ENCODE data around the gene DCAF15.

The DCAF15 gene

DNA sequence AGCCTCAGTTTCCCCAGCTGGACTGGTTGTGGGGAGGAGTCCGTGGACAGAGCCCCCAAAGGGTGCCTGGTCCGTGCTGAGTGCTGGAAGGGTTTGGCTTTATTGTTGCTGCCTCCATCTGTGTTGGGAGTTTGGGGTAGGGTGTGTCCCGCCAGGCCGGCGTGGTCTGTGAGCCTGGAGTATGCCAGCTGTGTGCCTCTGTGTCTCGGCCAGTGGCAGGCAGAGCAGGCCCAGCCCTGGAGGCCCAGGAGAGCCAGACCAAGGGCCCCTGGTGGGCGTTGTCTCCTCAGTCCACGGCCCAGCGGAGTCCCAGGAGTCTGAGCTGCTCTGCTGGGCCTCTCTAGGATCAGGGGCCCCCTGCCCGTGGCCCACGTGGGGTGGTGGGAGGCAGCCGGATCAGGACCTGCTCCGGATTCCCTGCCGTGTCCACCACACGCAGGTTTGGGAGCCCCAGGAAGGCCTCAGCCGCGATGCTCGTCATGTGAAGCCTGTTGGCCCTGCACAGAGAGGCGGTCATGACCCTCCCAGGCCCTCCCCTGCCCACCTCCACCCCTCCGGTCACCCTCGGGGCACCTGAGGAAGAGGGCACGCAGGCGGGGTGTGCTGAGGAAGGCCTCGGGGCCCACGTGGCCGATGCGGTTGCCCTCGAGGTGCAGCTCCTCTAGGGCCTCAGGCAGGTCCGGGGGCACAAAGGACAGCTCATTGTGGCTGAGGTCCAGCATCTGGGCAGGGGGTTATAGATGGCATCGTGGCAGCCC lies 20.7 kb upstream of the DCAF15 start:
- no peak for DNase-seq (ENCODE audit: low spot score)

DNA sequence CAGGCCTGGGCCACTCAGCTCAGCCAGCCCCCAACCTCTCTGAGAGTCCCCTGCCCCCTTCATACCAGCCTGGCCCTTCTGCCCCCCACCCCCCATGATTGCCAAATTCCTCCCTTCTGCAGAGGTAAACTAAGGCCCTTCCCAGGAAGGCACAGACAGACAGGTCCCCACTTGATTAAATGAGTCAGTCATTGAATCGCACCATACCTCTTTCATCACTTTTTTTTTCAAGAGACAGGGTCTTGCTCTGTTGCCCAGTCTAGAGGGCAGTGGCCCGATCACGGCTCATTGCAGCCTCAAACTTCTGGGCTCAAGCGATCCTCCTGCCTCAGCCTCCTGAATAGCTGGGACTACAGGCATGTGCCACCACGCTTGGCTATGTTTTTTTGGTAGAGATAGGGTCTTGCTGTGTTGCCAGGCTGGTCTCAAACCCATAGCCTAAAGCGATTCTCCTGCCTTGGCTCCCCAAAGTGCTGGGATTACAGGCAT lies 20.1 kb upstream of the DCAF15 start:
- DNase-seq (ENCODE audit: low spot score), result no peak

DNA sequence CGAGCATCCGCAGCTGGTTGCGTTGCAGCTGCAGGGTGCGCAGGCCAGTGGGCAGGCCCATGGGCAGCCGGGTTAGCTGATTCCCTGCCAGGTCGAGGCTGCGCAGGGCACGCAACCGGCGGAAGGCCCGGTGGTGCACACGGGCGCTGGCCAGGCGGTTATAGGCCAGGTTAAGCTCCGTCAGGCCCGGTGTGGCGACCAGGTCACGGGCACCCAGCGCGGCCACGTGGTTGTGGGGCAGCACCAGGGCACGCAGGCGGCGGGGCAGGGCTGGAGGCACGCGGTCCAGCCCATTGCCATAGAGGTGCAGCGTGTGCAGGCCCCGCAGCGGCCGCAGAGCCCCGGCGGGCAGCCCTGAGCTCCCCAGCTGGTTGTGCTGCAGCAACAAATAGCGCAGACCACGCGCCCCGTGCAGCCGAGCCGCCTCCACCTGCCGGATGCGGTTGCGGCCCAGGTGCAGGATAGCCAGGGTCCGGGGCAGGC lies 19.4 kb upstream of the DCAF15 start:
- no peak for DNase-seq (ENCODE audit: low spot score)

DNA sequence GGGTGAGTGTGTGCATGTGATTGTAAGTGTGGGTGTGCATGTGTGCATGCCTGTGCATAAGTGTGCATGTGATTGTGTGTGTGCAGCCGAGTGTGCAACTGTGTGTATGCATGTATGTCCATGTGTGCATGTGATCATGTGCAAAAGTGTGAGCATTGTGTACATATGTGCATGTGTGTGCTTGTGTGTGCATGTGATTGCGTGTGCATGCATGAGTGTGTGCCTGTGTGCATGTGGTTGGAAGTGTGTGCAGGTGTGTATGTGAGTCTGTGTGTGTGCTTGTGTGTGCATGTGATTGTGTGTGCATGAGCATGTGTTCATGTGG lies 17.6 kb upstream of the DCAF15 start:
- DNase-seq (ENCODE audit: low spot score), result no peak

DNA sequence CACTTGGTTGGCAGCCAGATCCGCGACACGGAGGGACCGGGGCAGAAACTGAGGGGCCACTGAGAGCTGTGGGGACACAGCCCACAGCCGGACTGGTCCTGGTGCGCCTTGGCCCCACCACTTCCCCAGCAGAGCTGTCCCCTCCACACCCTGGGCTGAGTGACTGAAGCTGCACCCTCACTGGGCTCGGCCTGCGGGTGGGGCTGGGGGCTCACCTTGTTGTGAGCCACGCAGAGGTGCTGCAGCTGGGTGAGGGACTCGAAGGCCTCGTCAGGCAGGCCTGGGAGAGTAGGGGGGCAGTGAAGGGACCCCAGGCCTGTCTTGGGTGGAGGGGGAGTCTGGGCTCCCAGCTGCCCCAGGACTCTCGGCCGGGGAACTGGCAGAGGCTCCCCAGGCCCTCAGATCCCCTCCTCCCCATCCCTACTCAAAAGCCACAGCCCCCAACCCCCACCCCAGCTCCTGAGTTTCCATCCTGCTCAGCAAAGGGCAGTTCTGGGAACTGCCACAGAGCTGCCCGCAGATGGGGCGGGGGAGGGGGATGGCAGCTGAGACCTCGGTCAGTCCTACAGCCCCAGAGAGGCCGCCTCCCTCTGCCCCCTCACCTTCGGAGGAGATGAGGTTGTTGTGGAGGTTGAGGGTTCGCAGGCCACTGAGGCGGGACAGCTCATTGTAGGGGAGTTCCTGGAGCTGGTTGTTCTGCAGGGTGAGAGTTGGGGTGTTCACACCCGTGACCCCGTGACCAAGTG lies 16.4 kb upstream of the DCAF15 start:
- no peak for DNase-seq (ENCODE audit: low spot score)

DNA sequence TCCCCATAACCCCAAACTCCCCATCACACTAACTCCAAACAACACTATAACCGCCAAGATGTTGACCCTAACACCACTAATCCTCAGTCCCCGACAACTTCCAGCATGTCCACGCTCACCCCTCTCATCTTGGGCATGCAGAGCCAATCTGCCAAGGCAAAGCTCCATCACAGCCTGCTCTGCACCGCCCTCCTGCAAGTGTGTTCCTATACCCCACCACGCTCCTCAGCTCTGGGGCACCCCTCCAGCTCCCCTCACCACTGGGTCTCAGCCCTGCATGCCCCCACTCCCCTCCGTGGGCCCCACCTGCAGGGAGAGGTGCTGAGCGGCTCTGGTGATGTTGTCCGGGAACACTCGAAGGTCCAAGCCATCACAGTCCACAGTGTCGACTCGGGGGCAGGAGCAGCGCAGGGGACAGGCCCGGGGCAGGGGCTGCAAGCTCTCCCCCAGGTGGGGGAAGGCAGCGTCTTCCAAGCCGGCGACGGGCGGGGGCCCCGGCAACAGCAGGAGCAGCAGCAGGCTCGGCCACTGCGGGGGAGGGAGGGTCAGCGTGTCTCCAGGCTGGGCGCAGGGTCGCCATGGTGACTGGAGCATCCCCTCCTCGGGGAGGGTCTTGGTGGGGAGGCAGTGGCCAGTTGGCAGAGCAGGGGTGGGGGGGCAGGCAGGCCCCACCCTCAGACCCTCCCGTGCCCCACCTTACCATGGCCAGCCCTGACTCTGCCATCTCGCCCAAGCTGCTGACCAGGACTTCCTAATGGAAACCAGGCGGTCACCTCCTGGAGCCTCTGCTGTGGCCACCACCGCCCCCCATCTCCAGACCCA lies 14.6 kb upstream of the DCAF15 start:
- no peak for DNase-seq (ENCODE audit: low spot score)

DNA sequence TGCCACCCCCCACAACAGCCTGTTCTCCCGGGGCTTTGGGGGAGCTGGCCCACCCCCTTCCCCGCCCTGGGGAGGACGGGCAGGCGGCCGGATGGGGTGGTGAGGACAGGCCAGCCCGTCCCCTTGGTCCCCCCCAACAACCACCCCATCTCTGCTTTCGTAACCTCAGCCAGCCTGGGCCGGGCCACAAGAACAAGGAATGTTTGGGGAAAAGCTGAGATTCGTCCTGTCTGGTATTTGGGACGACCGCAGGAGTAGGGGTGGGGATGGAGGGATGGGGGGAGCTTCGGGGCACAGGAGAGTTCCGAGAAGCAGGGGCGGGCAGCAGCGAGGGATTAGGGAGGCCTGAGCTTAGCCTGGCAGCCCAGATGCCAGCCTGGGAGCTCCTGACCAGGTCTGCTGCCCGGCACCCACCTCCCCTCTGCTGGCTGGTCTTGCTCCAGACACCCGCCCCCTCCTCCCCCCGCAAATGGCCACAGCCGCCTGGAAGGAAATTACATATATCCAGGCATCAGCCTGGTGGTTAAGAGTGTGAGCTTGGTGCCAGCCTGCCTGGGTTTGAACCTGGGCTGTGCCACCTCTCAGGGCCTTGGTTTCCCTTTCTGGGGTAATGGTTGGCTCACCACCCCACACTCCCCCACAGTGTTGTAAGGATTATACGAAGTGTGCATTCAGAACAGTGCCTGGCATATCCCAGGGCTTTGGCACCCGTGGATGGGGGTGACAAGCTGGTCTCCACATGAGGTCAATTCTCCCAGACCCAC lies 13.8 kb upstream of the DCAF15 start, which contains the start of gene PODNL1:
PODNL1 (minus strand) TSS at position 117 of the 764 bp plus-strand sequence. CDS start 236 bp downstream, outside the sequence.
- no peak for DNase-seq (ENCODE audit: low spot score)

DNA sequence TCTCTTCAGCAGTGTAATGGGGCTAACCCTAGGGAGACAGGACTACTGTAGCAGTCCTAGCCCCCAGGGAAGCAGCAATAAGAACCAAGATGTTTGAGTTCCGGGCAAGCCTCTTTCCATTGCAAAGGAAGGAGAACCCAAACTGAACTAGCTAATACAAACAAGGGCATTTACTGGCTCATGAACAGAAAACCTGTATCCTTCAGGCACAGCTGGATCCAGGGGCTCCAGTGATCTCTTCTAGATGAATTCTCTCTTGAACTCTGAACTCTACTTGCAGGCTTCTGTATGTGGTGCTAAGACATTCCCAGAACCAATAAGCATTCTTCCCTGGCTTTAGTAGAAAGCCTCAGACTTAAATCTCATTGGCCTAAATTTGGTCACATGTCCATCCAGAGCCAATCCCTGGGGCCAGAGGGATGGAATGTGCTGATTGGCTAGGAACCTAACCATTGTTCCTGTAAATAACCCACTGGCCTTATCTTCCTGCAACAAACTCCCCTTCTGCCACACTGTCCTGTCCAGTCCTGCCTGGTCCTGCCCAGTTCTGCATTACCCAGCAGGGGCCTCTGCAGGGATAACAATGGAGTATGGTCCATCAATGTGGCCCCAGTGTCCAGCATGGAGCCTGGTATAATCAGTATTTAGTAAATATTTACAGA lies 10.2 kb upstream of the DCAF15 start:
- no peak for DNase-seq (ENCODE audit: low spot score)

DNA sequence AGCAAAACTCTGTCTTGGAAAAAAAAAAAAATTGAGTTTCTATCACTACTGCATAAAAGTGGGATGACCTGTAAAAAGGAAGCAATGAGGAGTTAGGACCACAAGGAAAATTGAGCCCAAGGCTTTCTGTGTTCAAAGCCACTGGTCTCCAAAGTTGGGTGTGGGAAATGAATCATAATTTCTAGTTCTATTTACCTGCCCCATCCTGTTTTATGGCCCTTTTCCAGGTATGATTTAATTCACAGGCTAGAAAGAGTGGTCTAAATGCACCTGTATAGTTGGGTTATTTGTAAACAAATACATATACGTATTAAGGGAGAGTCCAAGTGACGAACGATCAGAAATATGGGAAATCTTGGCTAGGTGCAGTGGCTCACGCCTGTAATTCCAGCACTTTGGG lies 5.9 kb upstream of the DCAF15 start:
- DNase-seq (ENCODE audit: low spot score), result no peak

DNA sequence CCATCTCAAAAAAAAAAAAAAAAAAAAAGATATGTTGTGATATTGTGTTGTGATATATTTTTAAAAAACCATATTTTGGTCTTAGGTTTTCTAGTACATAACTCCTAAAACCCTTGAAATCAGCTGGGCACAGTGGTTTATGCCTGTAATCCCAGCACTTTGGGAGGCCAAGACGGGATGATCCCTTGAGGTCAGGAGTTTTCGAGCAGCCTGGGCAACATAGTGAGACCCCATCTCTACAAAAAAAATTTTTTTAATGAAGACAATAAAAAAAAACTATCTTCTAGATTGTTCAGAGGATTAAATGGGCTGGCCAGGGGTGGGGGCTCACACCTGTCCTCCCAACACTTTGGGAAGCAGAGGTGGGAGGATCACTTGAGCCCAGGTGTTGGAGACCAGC lies 1.3 kb upstream of the DCAF15 start:
- no peak for DNase-seq (ENCODE audit: low spot score)

DNA sequence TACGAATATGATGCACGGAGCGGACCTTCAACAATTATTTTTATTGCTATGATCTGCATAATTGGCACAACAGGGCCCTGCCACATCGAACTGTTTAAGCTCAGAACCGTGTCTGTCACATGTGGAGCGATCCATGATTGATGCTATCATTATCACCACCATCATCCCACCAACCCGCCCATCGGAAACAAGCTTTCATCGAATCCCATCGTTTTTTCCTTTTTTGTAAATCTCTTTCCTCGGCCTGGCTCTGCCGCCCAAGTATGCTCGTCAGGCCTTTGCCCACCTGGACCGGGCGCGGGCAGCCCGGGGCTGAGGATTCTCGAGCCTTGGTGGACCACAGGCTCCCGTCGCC lies 533 bp upstream of the DCAF15 start:
- DNase-seq (ENCODE audit: low spot score), result no peak

DNA sequence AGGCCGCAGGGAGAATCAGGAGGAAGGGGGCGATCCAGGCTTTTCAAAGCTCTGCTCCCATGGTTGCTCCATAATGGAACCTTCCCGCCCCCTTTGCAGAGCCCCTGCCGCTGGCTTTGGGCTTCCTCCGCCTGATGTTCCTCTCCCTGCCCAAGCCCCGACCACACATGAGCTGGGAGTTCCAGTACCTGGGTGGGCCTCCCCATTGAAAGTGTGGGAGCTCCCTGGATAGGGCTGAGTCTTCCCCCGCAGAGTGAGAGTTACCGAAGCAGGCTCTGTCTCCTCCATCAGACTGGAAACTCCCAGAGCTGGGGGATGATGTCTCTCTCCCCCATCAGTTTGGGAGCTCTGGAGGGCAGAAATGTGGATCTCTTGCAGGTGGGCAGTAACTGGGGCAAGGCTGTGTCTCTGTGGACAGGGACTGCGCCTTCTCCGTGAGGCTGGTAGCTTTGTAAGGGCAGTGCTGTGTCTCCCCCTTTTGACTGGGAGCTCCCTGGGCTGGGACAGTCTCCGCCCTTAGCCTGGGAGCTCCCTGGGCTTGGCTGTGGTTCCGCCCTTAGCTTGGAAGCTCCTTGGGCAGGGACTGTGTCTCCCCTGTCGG lies 722 bp downstream of the DCAF15 start:
- DNase-seq (ENCODE audit: low spot score), result no peak

DNA sequence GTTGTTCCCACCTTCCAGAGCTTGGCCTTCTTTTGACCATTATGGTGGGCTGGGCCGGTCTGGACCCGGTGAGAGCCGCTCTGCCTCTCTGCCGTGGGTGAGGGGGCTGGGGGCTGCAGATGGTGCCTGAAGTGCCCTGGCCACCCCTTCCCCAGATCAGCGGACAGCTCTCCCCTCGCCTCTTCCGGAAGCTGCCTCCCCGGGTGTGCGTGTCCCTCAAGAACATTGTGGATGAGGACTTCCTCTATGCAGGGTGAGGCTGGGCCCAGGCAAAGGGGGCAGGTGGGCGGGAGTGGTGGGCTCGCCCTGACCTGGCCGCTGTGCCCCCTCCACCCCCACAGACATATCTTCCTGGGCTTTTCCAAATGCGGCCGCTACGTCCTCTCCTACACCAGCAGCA lies 1.9 kb downstream of the DCAF15 start:
- DNase-seq (ENCODE audit: low spot score), result no peak

DNA sequence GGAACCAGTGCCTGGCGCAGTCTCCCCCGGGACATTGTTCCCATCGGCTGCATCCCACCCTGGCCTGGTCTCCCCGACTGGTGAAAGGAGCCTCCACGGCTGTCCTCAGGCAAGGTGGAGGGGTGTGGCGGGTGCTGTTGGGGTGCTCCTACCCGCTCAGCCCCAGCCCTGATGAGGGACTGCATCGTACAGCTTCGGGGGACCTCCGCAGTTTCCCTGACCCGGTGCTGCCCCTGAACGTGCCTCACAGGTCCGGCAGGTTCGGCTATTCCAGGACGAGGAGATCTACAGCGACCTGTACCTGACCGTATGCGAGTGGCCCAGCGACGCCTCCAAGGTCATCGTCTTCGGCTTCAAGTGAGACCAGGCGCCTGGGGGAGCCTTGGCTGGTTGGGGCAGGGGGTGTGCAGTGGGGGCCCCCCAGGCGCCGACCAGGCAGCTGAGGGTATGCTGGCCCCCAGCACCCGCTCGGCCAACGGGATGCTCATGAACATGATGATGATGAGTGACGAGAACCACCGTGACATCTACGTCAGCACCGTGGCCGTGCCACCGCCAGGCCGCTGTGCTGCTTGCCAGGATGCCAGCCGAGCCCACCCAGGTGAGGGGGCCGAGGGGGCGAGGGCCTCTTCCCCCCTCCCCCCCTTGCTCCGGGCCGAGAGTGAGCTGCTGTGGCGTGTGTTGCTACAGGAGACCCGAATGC lies 3.5 kb downstream of the DCAF15 start:
- DNase-seq (ENCODE audit: low spot score), result no peak

DNA sequence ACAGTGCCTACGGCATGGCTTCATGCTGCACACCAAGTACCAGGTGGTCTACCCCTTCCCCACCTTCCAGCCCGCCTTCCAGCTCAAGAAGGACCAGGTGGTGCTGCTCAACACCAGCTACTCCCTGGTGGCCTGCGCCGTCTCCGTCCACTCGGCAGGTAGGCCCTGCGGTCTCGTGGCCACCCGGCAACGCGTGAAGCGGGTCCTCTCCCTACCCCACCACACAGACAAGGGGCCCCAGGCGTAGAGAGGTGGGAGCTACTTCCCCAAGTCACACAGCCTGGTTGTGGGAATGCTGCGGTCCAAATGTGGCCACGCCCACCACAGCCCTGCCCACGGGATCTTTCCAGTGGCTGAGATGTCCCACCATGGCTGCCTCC lies 4.0 kb downstream of the DCAF15 start:
- no peak for DNase-seq (ENCODE audit: low spot score)

DNA sequence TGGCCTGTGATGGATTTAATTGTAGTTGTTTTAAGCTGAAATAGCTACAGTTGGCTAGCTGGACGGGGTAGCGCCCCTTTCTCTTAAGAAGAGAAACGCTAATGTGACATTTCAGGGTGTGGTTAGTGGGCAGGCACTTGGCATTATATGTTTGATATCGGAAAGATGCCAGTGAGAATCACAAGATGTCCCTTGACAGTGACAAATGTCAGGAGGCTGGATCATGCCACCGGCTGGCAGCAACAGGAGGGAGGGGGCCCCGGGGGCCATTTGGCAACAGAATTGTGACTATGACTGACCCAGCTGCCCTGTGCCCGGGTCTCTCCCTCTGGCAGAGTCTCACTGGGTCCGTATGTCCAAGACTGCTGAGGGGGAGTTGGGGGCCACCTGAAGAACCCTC lies 4.7 kb downstream of the DCAF15 start:
- DNase-seq (ENCODE audit: low spot score), result no peak

DNA sequence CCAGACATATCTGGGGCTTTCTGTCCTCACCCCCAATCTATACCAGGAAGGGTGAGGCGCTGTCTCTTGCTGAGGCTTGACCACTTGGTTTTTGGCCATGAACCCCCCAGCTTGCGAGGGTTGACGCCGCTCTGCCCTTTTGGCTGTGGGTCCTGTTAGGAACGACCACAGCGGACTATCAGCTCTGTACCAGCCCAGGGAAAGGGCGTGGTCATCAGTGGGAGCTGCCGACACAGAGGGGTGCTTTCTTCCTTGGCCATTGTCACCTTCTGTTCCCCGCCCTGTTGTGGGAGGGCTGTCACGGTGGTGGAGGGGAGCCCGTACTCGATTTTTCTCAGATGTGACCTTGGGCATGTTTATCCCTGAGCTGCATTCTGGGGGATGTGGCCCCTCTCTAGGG lies 5.7 kb downstream of the DCAF15 start:
- no peak for DNase-seq (ENCODE audit: low spot score)

DNA sequence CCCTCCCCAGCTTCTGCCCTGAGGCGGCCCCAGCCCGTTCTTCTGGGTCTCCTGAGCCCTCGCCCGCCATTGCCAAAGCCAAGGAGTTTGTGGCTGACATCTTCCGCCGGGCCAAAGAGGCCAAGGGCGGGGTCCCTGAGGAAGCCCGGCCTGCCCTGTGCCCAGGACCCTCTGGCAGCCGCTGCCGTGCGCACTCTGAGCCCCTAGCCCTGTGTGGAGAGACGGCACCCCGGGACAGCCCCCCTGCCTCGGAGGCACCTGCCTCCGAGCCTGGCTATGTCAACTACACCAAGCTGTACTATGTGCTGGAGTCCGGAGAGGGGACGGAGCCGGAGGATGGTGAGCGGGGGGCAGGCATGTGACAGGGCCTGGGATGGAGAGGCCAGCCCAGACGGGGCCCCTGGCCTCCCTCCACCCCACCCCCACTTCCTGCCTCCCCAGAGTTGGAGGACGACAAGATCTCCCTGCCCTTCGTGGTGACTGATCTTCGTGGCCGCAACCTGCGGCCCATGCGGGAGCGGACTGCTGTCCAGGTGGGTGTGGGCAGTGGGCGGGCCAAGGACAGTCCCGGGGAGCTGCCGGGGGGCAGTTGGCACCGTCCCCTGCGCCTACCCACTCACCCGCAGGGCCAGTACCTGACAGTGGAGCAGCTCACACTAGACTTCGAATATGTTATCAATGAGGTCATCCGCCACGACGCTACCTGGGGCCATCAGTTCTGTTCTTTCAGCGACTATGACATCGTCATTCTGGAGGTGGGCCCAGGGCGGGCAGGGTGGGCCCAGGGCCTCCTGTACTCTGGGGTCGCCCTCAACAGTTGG lies 7.0 kb downstream of the DCAF15 start:
- DNase-seq (ENCODE audit: low spot score), result no peak

All from pons (tissue), 1 donor.